ENCODE results near the gene DRG1. TPM values are rescaled to one million over a fixed set of nuclear protein-coding genes. Genes with fewer than 3 reads are reported as not detected.
"Not testable (repeated sequence)": the region's sequence is repeated elsewhere in the genome, so short reads cannot be mapped to it uniquely, and the experiment has no call there.

The DRG1 gene
- total RNA-seq, 1 donor from 2014 or later, result 64.7 TPM

DNA sequence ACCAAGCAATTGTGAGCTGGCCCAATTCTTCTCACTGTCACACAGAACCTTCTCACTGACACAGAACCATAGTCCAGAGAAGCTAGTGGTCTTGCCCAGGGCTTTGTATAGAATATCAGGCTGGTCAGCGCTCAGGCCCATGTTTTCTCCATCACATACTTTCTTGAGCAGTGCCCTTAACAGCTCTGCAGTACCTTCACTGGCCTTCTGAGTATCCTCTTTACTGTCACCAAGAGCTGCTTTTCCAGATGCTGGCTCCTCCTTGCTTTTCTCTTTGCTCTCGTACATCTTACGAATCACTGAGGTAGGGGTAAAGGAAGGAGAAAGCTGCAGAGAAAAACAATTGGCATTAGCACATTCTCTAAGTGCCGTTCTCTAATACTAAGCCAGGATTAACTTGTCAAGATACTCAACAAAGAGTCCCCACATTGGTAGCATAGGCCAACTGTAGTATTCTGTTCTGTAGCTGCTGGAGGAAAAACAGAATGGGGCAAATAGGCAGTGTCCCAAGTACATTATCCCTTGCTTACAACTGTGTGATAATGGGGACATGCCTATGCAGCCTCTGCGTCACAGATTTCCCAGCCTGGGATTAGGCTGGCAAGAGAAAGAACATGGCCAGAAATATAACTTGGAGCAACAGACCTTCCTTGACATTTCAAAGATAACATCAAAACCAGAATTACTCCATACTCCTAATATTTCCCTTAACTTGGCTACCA is 43.5 kb downstream of the DRG1 start:
- DNase-seq (ENCODE audit: low spot score), result no peak

DNA sequence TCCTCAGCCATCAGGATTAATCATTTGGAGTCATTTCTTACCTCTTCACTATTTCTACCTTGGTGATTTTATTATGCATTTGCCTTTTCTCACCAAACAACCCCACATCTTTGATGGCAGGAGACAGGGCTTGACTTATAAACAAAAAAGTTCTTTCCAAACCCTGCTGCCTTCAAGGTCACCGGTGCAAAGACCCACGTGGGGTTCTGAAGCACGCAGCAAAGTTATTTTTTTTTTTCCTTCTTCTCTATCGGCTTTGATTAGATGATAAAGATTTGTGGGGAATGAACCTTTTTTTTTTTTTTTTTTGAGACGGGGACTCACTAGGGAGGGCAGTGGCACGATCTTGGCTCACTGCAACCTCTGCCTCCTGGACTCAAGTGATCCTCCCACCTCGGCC is 44.1 kb downstream of the DRG1 start:
- DNase-seq (ENCODE audit: low spot score), result no peak

DNA sequence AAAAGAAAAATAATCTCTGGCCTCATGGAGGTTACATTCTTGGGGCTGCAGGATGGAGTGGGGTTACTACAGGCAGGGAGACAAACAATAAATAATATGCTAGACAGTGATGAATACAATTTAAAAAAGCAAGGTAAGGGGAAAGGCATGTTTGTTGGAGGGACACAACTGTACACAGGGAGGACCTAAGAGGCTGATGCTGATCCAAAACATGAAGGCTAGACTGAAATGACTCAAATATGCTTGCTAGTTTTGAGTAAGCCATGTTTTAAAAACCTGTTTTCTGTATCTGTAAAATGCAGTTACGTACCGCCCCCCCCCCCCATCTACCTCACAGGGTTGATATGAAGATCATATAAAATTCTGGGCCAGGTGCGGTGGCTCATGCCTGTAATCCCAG is 46.2 kb downstream of the DRG1 start:
- no peak for DNase-seq (ENCODE audit: low spot score)

DNA sequence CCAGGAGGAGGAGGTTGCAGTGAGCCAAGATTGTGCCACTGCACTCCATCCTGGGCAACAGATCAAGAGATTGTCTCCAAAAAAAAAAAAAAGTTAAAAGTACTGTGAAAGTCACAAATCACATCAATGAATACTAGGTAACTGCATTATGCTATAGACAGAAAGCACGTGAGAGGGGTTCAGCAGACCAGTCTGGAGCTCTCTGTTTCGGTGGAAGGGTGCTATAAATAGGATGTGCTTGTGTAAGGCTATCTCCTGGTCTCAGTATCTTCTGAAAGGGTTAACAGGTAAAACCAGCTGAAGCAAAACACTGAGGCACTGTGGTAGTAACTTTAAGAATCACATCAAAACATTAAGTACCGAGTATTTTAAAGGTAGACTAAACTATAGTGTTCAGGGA is 46.8 kb downstream of the DRG1 start:
- DNase-seq (ENCODE audit: low spot score), result no peak

DNA sequence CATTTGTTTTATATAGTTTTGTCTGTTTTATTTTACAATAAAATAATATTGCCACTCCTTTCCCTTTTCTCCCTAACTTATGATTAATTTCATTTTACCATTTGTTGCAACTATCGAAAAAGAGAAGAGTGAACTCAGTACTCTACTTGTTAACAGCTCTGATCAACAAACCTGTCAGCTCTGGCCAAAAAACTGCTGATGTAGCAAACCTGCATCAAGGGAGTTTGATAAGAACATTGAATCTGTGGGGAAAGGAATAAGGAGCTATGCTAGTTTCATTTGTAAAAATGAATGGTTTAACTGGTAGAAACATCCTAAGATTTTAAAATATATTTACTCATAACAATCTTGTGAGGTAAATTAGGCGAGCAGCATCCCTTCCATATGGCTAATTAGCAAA is 47.4 kb downstream of the DRG1 start:
- DNase-seq (ENCODE audit: low spot score), result no peak

DNA sequence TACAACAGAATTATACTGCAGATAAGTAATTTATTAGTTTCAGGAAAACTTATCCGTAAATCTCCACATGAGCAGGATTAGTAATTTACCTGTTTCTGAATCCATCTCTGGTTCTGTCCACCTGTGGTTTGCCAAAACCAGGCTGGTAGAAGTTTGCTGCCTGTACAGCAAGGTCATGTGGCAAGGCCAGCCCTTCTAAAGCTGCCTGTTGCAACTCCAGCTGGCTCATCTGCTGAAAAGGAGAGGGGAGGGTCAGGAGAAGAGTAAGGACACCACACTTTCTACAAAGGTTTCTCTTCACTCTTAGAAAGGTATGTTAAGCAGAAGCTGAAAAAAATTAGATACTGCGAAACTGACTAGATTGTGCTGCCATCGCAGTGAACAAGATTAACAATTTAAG is 47.9 kb downstream of the DRG1 start:
- no peak for DNase-seq (ENCODE audit: low spot score)

DNA sequence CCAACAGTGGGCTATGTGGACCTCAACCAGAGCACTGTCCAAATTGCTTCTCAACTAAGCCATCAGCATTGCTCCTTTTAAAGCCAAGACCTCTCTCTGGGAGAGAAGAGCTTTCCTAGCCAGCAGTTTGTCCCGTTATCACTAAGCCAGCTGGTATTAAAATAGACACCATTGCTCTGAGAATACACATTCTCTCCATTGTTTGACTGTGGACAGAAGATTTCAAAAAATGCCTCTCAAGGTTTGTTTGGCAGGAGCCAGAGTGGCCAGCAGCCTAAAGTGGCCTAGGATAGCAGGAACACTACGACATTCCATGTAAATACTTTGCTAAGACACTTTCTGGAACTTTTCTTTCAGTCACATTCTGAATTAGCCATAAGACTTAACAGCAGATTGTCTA is 49.0 kb downstream of the DRG1 start:
- no peak for DNase-seq (ENCODE audit: low spot score)

DNA sequence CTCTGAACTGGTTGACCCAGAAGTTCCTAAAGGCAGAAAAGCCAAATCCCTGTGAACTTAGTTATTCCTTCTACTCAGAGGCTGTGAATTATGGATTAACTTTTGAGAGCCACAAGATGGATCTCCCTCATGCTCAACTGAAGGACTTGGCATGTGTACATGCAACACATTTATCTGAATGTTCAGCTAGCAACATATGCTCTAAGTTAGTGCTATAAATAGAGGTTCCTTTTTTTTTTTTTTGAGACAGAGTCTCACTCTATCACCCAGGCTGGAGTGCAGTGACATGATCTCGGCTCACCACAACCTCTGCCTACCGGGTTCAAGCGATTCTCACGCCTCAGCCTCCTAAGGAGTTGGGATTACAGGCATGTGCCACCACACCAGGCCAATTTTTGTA is 50.1 kb downstream of the DRG1 start:
- no peak for DNase-seq (ENCODE audit: low spot score)

DNA sequence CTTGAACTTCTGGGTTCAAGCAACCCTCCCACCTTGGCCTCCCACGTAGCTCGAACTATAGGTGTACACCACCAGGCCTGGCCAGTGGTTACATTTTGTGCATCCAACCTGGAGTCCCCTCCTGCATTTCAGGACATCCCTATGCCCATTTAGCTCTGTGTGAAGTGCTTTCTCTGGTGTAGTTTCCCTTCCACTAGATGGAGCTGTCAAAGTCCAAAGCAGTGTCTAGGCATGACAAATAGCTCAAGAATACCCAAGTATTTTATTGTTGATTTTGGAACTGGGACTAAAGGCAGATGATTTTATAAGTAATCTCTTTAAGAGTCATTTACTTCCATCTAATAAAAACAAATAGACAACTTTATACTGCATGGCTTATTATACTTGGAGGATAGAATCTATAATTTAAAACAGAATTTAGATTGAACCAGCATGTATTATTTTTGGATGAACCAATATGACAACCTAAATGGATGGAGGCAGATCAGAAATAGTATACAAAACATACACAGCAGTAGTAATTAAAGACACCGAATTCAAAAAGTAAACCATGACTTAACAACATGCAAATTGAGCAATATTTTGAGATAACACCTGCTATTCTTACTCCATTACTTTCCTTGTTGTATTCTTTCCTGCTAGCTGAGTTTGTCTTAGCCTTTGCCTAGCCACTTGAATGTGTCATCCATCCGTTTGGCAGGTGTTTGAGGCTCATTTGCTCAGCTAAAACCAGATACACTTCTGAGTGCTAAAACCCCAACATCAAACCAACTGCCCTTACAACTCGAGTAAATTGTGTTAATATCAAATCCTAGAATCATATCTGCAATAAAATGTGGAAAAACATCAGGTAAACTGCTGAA is 52.5 kb downstream of the DRG1 start:
- DNase-seq (ENCODE audit: low spot score), result no peak

DNA sequence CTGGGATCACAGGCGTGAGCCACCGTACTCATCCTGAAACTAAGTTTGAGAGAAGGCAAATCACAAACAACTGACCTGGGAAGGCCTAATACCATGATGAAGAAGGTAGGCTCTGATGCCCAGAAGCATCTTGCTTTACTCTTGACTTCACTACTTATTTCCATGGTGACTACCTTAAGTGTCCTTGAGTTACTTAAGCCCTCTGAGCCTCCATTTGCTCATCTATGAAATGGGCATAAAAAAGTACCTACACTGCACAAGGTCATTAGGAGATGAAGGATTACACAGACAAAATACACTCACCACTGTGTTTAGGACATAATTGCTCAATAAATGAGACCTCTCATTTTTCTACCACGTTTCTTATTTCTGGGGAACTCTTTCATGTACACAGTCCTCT is 62.3 kb downstream of the DRG1 start:
- DNase-seq (ENCODE audit: low spot score), result no peak

DNA sequence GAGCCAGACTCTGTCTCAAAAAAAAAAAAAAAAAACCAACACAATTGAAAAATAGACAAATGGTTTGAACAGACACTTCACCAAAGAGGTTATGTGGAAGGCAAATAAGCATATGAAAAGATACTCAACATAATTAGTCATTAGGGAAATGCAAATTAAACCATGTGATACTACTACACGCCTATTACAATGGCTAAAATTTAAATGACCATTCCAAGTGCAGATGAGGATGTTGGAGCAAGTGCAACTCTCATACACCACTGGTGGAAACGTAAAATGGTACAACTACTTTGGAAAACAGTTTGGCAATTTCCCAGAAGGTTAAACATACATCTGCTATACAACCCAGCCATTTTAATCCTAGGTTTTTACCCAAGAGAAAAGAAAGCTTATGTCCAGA is 65.9 kb downstream of the DRG1 start:
- no peak for DNase-seq (ENCODE audit: low spot score)

DNA sequence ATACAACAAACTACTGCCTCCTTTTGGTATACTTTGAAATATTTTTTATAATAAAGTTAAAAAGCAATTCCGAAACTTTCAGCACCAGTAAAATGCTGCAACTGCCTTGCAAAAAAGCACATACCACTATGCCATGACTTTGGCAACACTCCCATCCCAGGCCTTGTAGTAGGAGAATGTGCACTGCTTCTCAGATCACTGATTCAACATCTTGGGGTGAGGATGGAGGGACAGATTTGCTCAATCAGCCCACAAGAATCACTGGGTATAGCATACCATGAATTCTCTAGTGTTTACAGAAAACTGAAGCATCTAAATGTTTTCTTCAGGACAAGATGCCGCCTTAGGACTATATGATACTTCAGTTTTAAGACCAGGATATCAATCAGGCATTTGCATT is 75.3 kb downstream of the DRG1 start:
- DNase-seq (ENCODE audit: low spot score), result no peak

DNA sequence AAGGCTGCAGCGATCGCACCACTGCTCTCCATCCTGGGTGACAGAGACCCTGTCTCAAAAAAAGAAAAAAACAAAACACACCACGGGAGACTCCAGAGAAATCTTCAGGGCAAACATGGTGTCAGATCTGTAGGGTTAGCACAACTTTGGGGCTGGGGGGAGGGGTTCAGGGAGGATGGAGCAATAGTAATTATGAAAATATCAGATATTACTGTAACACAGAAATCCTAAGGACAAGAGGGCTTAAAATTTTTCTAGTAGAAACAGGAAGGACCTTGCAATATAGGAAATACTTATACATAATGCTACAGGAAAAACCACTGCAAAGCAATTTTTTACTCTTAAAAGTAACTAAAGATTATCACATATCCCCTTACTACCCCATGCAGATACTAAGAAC is 76.4 kb downstream of the DRG1 start:
- DNase-seq (ENCODE audit: low spot score), result no peak

DNA sequence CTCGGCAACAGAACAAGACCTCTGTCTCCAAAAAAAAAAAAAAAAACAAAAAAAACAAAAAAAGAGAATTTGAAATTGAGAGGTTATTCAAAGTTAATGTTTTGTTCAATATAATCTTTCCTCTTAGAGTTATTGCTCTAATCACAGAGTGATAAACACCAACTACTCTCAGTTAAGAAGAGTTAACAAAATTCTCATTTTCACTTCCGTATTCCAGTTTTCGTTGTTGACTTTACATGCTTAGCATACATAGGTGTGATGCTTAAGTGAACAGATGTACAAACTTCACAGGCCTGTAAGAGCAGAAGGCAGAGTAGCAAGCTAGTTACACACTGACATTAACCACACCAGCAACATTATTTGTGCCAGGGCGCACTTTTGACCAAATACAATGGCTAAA is 77.9 kb downstream of the DRG1 start:
- DNase-seq (ENCODE audit: low spot score), result no peak

DNA sequence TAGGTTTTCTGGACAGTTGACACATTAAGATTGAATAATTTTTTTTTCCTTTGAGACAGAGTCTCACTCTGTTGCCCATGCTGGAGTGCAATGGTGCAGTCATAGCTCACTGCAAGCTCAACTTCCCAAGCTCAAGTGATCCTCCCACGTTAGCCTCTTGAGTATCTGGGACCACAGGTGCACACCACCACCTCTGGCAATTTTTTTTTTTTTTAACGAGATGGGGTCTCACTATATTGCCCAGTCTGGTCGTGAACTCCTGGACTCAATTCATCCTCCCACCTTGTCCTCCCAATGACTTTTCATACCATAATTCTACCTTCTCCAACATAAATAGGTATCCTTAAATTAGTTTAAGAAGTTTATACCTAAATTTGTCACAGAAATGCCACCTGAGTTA is 81.7 kb downstream of the DRG1 start:
- no peak for DNase-seq (ENCODE audit: low spot score)

DNA sequence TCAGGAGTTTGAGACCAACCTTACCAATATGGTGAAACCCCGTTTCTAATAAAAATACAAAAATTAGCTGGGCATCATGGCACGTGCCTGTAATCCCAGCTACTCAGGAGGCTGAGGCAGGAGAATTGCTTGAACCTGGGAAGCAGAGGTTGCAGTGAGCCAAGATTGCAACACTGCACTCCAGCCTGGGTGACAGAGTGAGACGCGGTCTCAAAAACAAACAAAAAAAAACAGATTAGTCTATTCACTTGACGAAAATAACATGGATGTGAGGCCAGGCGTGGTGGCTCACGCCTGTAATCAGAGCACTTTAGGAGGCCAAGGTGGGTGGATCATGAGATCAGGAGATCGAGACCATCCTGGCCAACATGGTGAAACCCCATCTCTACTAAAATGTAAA is 83.1 kb downstream of the DRG1 start:
- DNase-seq (ENCODE audit: low spot score), result not testable (repeated sequence)

Other genes with a start within 250 kb of the DRG1 start
- 39.0 TPM for gene RNF185, start 239.4 kb upstream of the DRG1 start, total RNA-seq
- 52.1 TPM for gene LIMK2, start 187.3 kb upstream of the DRG1 start, total RNA-seq
- 19.8 TPM for gene PIK3IP1, start 107.1 kb upstream of the DRG1 start, total RNA-seq
- 13.3 TPM for gene PATZ1, start 53.3 kb upstream of the DRG1 start, total RNA-seq
- 23.8 TPM for gene EIF4ENIF1, start 90.2 kb downstream of the DRG1 start, total RNA-seq
- 22.5 TPM for gene SFI1, start 96.9 kb downstream of the DRG1 start, total RNA-seq